GM10266 (cell line): ENCODE data around the gene UBL4A.
"Not testable (repeated sequence)": the region's sequence is repeated elsewhere in the genome, so short reads cannot be mapped to it uniquely, and the experiment has no call there.

Experiments
- DNase-seq: peaks from one replicate; pipeline ENCODE4 v3.0.0; 2012; ENCODE audit errors: extremely low spot score
- CTCF ChIP-seq: IDR thresholded peaks from 2 replicates; pipeline ENCODE4 v1.5.1; 2012; ENCODE audit warnings: mild to moderate bottlenecking, low read depth; ENCODE audit not compliant: control insufficient read depth, insufficient read depth; ENCODE audit errors: missing control alignments

The UBL4A gene

GRCh38 chrX:154506483-154507332 is 20.3 kb upstream of the UBL4A start:
- TF ChIP-seq CTCF: no peak
- no peak for DNase-seq

GRCh38 chrX:154505734-154506133 is 19.3 kb upstream of the UBL4A start:
- DNase-seq: no peak
- no peak for TF ChIP-seq CTCF

- TF ChIP-seq CTCF: no peak
- no peak for DNase-seq
These were observed 16.6 kb upstream of the UBL4A start for GRCh38 chrX:154502989-154503388.

GRCh38 chrX:154502098-154502497 is 15.7 kb upstream of the UBL4A start:
- no peak for DNase-seq
- no peak for TF ChIP-seq CTCF

GRCh38 chrX:154501423-154501822 is 15.0 kb upstream of the UBL4A start:
- DNase-seq: not testable (repeated sequence)

- DNase-seq: not testable (repeated sequence)
These were observed 10.2 kb upstream of the UBL4A start for GRCh38 chrX:154496591-154497137.

- TF ChIP-seq CTCF: no peak
- DNase-seq: no peak
These were observed 9.1 kb upstream of the UBL4A start for GRCh38 chrX:154495472-154495922.

GRCh38 chrX:154494715-154495114 is 8.3 kb upstream of the UBL4A start:
- TF ChIP-seq CTCF: no peak
- no peak for DNase-seq
